Measurements from ENCODE around the gene SYNCRIP. TPM values are rescaled to one million over a fixed set of nuclear protein-coding genes. Genes with fewer than 3 reads are reported as not detected.
A peak's percentile ranks its signal among the peaks of the same experiment; 100 is the strongest.

SYNCRIP gene
- total and polyA plus RNA-seq, 2 experiments from 2014 or later = 62.1 to 78.1 TPM

GRCh38 chr6:85600713-85601313, 41.9 kb downstream of the SYNCRIP start:
- no peak overlapping the region for H3K4me2 ChIP-seq
- no peak for TF ChIP-seq CTCF (IDR thresholded peaks at IDR 0.05; ENCODE audit: poor library complexity)
- TF ChIP-seq EZH2phosphoT487 (IDR thresholded peaks at IDR 0.05; ENCODE audit: low read depth, severe bottlenecking, unreplicated experiment) = no peak
- no peak for TF ChIP-seq EZH2 (IDR thresholded peaks at IDR 0.05; ENCODE audit: borderline replicate concordance)
- DNase-seq (ENCODE audit: low spot score) = no peak
- H3K27ac ChIP-seq = no peak overlapping the region
- H3K36me3 ChIP-seq (replicated peaks; ENCODE audit: insufficient read depth, low read depth) = no peaks in the 10 kb centered on the region
- no peaks in the 10 kb centered on the region for H3K4me1 ChIP-seq (ENCODE audit: insufficient read depth)
- H2AFZ ChIP-seq = no peak overlapping the region
- no peaks in the 10 kb centered on the region for H3K79me2 ChIP-seq
- no peaks in the 10 kb centered on the region for H3K9me2 ChIP-seq (replicated peaks; ENCODE audit: insufficient read depth)
- no peaks in the 10 kb centered on the region for H3K27me3 ChIP-seq
- no peaks in the 10 kb centered on the region for H4K20me1 ChIP-seq (ENCODE audit: insufficient read depth, poor library complexity, severe bottlenecking)
- H3K4me3 ChIP-seq = no peak overlapping the region
- 94% methylated on average over 11 of the region's 11 CpGs for WGBS (ENCODE audit: low lambda C conversion rate, missing lambda C conversion rate)
- no peaks in the 10 kb centered on the region for H3K9me3 ChIP-seq (ENCODE audit: low read depth)

DNA sequence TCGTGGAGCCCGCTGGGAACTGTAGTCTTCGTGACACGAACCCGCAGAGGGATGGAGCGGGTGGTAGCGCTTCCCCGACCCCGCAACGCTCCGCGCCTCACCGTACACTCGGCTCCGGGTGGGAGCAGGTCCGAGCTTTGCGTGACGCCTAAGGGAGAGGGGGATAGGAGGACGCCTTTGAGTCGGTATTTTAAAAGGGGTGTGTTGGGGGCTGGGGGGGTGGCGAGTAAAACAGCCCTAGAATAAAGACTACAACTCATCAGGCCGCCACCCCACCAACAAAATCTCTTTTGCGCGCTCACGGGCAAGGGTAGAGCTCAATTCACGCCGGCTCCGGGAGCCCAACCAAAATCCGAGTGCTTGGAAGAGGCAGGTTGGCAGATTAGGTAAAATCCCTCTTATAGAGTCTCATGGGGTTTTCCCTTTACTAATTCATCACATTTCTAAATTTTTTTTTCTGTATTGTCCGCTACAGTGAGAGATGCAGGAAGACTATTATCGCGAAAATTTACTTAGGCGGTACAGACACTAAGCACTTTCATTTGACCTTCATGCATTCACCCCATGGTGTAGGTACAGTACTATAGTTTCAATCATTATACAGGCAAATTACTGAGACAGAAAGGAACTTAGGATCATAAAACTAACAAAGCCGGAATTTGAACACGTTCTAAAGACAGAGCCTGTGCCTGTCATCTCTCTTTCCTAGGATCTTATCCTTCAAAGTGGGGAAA, 48.3 kb downstream of the SYNCRIP start:
- Histone ChIP-seq H3K4me3 (peak overlapping the region; percentile 60), H3K36me3 (replicated peaks; ENCODE audit: insufficient read depth, low read depth) (no peaks in the 10 kb centered on the region), H2AFZ (peak overlapping the region; percentile 83), H3K4me1 (ENCODE audit: insufficient read depth) (peaks cover 14% of the 10 kb centered on the region), H3K27ac (peak overlapping the region; percentile 93), H3K9me2 (replicated peaks; ENCODE audit: insufficient read depth) (no peaks in the 10 kb centered on the region), H4K20me1 (ENCODE audit: insufficient read depth, poor library complexity, severe bottlenecking) (peaks cover 10% of the 10 kb centered on the region), H3K79me2 (peaks cover 34% of the 10 kb centered on the region), H3K4me2 (peak overlapping the region; percentile 86), H3K27me3 (no peaks in the 10 kb centered on the region), H3K9me3 (ENCODE audit: low read depth) (no peaks in the 10 kb centered on the region)
- WGBS (ENCODE audit: low lambda C conversion rate, missing lambda C conversion rate) = under 1% methylated on average over 35 of the region's 35 CpGs
- no peak for TF ChIP-seq EZH2 (IDR thresholded peaks at IDR 0.05; ENCODE audit: borderline replicate concordance)
- no peak for TF ChIP-seq EZH2phosphoT487 (IDR thresholded peaks at IDR 0.05; ENCODE audit: low read depth, severe bottlenecking, unreplicated experiment)
- no peak for TF ChIP-seq CTCF (IDR thresholded peaks at IDR 0.05; ENCODE audit: poor library complexity)
- DNase-seq (ENCODE audit: low spot score) = no peak

- H3K4me1 ChIP-seq (ENCODE audit: insufficient read depth) = peaks cover 14% of the 10 kb centered on the region
- peak within 1 kb of the TSS; percentile 60 for H3K4me3 ChIP-seq
- no peaks in the 10 kb centered on the region for H3K9me2 ChIP-seq (replicated peaks; ENCODE audit: insufficient read depth)
- H3K4me2 ChIP-seq = peak within 1 kb of the TSS; percentile 86
- H3K9me3 ChIP-seq (ENCODE audit: low read depth) = no peaks in the 10 kb centered on the region
- peak within 1 kb of the TSS; percentile 83 for H2AFZ ChIP-seq
- under 1% methylated on average over 76 of the region's 82 CpGs for WGBS (ENCODE audit: low lambda C conversion rate, missing lambda C conversion rate)
- TF ChIP-seq EZH2phosphoT487 (IDR thresholded peaks at IDR 0.05; ENCODE audit: low read depth, severe bottlenecking, unreplicated experiment) (no peak), CTCF (IDR thresholded peaks at IDR 0.05; ENCODE audit: poor library complexity) (no peak), EZH2 (IDR thresholded peaks at IDR 0.05; ENCODE audit: borderline replicate concordance) (no peak)
- H4K20me1 ChIP-seq (ENCODE audit: insufficient read depth, poor library complexity, severe bottlenecking) = peaks cover 10% of the 10 kb centered on the region
- H3K27ac ChIP-seq = peak within 1 kb of the TSS; percentile 93
- no peaks in the 10 kb centered on the region for H3K27me3 ChIP-seq
- DNase-seq (ENCODE audit: low spot score) = peak; percentile 95
- H3K36me3 ChIP-seq (replicated peaks; ENCODE audit: insufficient read depth, low read depth) = no peaks in the 10 kb centered on the region
- peaks cover 41% of the 10 kb centered on the region for H3K79me2 ChIP-seq
Measured at GRCh38 chr6:85593438-85594196, 49.1 kb downstream of the SYNCRIP start, which contains the start of gene SNX14. Gene SNX14, minus strand, starts transcription at chr6:85593858. Its CDS starts 140 bp downstream, at chr6:85593718.
